ENCODE data around the gene GRAP2.
"Not testable (repeated sequence)": the region's sequence is repeated elsewhere in the genome, so short reads cannot be mapped to it uniquely, and the experiment has no call there.

Gene GRAP2

DNA sequence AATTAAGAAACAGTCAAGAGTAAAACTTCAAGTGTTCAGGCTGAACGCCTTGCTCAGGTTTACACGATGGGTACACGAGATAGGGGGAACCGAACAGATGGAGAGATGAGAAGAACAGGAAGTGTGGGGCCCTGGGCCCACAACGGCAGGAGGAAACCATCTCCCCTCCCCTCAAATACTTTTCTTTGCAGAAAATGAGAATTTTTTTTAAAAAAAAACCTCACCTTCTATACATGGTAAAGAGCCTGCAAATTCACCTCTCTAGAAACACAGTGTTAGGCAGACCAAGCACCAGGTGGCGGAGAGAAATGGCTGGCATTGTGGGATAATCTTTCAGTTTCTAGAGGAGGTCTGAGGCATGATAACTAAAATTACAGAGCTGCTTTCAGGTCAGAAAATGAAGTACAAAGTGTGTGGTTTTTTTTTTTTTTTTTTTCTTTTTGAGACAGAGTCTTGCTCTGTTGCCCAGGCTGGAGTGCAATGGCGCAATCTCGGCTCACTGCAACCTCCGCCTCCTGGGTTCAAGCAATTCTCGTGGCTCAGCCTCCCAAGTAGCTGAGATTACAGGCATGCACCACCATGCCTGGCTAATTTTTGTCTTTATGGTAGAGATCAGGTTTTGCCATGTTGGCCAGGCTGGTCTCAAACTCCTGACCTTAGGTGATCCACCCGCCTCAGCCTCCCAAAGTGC is 50.9 kb downstream of the GRAP2 start:
- not testable (repeated sequence) for H3K36me3 ChIP-seq, H3K27ac ChIP-seq, H4K20me1 ChIP-seq, H3K9ac ChIP-seq, H3K9me3 ChIP-seq, H3K4me3 ChIP-seq, H3K27me3 ChIP-seq
- TF ChIP-seq Cebpa-rat (IDR thresholded peaks at IDR 0.05) = 0 out of 2 replicates have a peak, but pooled peaks have one; percentile 27
- Histone ChIP-seq H3K4me2 (peak overlapping the region; percentile 64), H3K4me1 (peaks cover 56% of the 10 kb centered on the region)

DNA sequence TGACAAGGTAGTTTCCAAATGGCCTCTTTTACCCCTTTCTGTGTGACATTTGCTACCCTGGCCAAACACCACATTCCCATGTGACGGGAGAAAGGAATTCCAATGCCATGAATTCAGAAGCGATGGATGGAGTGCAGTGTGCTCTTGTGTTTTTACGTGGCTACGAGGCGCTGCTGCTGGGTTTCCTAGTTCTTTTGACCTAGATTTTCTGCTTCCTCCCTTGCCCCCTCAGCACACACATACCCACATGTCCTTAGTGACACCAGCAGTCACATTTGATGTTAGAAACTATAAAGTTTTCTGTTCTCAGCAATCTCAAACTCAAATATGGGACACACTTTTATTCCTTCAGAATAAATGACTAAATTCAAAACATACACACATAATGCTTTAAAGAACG is 51.5 kb downstream of the GRAP2 start:
- Histone ChIP-seq H3K4me3 (no peak overlapping the region), H3K27ac (no peak overlapping the region), H4K20me1 (no peaks in the 10 kb centered on the region), H3K9me3 (no peaks in the 10 kb centered on the region), H3K27me3 (no peaks in the 10 kb centered on the region), H3K36me3 (no peaks in the 10 kb centered on the region), H3K4me1 (peaks cover 56% of the 10 kb centered on the region), H3K9ac (no peak overlapping the region), H3K4me2 (peak overlapping the region; percentile 64; the same call in 1 of the 2 replicates)
- TF ChIP-seq Cebpa-rat (IDR thresholded peaks at IDR 0.05) = no peak

DNA sequence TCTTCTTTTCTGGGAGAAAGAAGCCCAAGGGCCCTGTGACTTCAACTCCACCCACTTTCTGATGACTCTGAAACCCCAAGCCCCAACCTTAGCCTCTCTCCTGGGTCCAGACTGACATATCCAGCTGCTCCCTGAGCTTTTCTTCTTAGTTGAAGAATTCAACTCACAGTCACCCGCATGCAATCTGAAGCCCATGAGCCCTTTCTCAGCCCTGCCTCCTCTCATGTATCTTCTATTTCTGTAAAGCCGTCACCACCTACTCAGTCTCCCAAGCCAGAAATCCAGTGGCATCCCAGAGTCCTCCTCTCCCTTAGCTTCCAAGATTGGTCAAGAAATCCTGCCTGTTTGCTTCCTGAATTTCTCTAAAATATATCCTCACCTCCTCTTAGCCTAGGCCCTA is 52.2 kb downstream of the GRAP2 start:
- H3K36me3 ChIP-seq = no peaks in the 10 kb centered on the region
- no peak for TF ChIP-seq Cebpa-rat (IDR thresholded peaks at IDR 0.05)
- no peaks in the 10 kb centered on the region for H3K27me3 ChIP-seq
- H3K9me3 ChIP-seq = no peaks in the 10 kb centered on the region
- no peak overlapping the region for H3K27ac ChIP-seq
- no peak overlapping the region for H3K4me3 ChIP-seq
- no peaks in the 10 kb centered on the region for H4K20me1 ChIP-seq
- H3K9ac ChIP-seq = no peak overlapping the region
- H3K4me2 ChIP-seq = no peak overlapping the region
- H3K4me1 ChIP-seq = peaks cover 59% of the 10 kb centered on the region

GRCh38 chr22:39954584-39955055 is 53.7 kb downstream of the GRAP2 start:
- TF ChIP-seq Cebpa-rat (IDR thresholded peaks at IDR 0.05) = no peak
- Histone ChIP-seq H3K4me2 (no peak overlapping the region), H4K20me1 (no peaks in the 10 kb centered on the region), H3K27ac (no peak overlapping the region), H3K4me3 (no peak overlapping the region), H3K36me3 (no peaks in the 10 kb centered on the region), H3K9ac (no peak overlapping the region), H3K4me1 (peaks cover 70% of the 10 kb centered on the region), H3K9me3 (no peaks in the 10 kb centered on the region), H3K27me3 (no peaks in the 10 kb centered on the region)

- H3K4me3 ChIP-seq = no peak overlapping the region
- TF ChIP-seq Cebpa-rat (IDR thresholded peaks at IDR 0.05) = no peak
- no peak overlapping the region for H3K4me2 ChIP-seq
- H3K4me1 ChIP-seq = peaks cover 67% of the 10 kb centered on the region
- H3K9me3 ChIP-seq = no peaks in the 10 kb centered on the region
- H4K20me1 ChIP-seq = no peaks in the 10 kb centered on the region
- H3K36me3 ChIP-seq = no peaks in the 10 kb centered on the region
- no peaks in the 10 kb centered on the region for H3K27me3 ChIP-seq
- H3K9ac ChIP-seq = no peak overlapping the region
- H3K27ac ChIP-seq = no peak overlapping the region
Measured at GRCh38 chr22:39955675-39956074, 54.8 kb downstream of the GRAP2 start.

- Histone ChIP-seq H4K20me1 (no peaks in the 10 kb centered on the region), H3K4me2 (peak overlapping the region; percentile 71), H3K9me3 (no peaks in the 10 kb centered on the region), H3K27ac (peak overlapping the region; percentile 23; the same call in 1 of the 2 replicates), H3K36me3 (no peaks in the 10 kb centered on the region), H3K9ac (no peak overlapping the region), H3K27me3 (no peaks in the 10 kb centered on the region), H3K4me1 (peaks cover 67% of the 10 kb centered on the region), H3K4me3 (no peak overlapping the region)
- TF ChIP-seq Cebpa-rat (IDR thresholded peaks at IDR 0.05) = no peak
Measured at GRCh38 chr22:39956932-39957664, 56.2 kb downstream of the GRAP2 start.

DNA sequence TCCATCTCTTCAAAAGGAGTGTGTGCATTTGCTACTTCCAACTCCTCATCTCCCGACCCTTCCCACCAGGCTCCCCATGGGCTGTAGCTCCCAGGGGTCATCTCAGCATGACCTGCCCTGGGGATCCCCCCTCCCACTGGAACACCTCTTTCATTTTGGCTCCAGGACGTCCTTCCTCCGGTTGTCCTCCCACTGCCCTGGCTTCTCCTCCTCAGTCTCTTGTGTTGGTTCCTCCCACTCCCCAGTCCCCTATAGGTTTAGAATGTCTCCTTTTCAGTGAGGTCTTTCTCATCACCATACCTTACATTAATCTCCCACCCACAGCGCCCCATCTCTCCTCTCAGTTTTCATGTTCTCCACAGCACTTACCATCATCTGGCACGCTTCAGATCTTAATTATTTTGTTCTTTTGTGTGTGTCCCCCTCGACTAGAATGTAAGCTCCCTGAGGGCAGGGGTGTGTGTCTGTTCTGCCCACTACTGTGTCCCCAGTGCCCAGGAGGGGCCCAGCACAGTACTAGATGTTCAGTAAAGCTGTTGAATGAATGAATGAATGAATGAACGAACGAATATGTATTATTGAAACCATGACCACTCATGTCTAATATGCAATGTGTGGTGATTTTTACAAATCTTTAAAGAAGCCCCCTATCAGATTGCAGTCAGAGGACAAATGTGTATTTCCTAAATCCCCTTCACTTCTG is 57.3 kb downstream of the GRAP2 start:
- no peaks in the 10 kb centered on the region for H4K20me1 ChIP-seq
- H3K4me2 ChIP-seq = peak overlapping the region; percentile 71
- H3K4me3 ChIP-seq = no peak overlapping the region
- H3K4me1 ChIP-seq = peaks cover 69% of the 10 kb centered on the region
- no peak overlapping the region; the same call in 1 of the 2 replicates for H3K27ac ChIP-seq
- no peak overlapping the region for H3K9ac ChIP-seq
- no peaks in the 10 kb centered on the region for H3K36me3 ChIP-seq
- no peak for TF ChIP-seq Cebpa-rat (IDR thresholded peaks at IDR 0.05)
- H3K9me3 ChIP-seq = no peaks in the 10 kb centered on the region
- H3K27me3 ChIP-seq = no peaks in the 10 kb centered on the region

- TF ChIP-seq Cebpa-rat (IDR thresholded peaks at IDR 0.05) = no peak
- Histone ChIP-seq H3K9me3 (no peaks in the 10 kb centered on the region), H3K4me2 (peak overlapping the region; percentile 71)
Measured at GRCh38 chr22:39958949-39959639, 58.2 kb downstream of the GRAP2 start.

DNA sequence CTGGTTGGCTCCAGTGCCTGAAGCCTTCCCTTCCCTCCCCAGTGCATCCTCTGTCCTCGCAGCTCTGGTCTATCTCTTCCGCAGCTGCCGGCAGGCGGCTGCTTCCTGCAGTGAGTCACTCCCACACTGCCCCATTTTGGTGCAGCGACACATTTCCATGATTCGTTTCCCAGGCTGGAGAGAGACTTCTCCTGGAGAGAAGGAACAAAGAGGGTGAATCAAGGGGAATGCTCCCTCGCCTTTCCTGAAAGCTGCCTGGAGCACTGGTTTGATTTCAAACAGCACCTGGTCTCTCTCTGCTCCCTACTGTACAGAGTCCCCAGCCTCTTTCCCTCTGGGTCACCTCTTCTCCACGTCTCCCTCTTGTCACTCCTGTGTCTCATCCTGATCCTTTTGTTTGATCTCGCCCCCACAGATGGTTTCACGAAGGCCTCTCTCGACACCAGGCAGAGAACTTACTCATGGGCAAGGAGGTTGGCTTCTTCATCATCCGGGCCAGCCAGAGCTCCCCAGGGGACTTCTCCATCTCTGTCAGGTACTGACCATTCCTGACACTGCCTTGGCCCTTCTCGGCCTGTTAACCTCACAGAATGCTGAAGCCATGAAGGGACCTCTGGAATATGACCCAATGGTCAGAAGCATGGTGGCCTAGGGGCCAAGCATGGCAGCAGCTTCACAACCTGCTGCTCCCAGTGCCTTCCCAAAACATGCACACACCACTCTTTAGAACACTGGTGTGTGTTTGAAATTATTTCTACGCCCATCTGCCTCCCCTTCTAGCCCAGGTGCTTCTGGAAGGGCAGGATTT is 59.0 kb downstream of the GRAP2 start, which contains the start of gene TMA7B:
TSS of gene TMA7B (plus strand) at position 758 of the 808 bp plus-strand sequence. CDS start 3,978 bp downstream, outside the sequence.
- H4K20me1 ChIP-seq = no peaks in the 10 kb centered on the region
- H3K9me3 ChIP-seq = no peaks in the 10 kb centered on the region
- H3K36me3 ChIP-seq = no peaks in the 10 kb centered on the region
- H3K27me3 ChIP-seq = no peaks in the 10 kb centered on the region
- no peak for TF ChIP-seq Cebpa-rat (IDR thresholded peaks at IDR 0.05)
- H3K4me1 ChIP-seq = peaks cover 72% of the 10 kb centered on the region
- H3K4me2 ChIP-seq = peak within 1 kb of the TSS; percentile 71
- no peak within 1 kb of the TSS for H3K4me3 ChIP-seq
- no peak within 1 kb of the TSS for H3K9ac ChIP-seq
- 0 out of 2 replicates have a peak within 1 kb of the TSS, but pooled peaks have one; percentile 14 for H3K27ac ChIP-seq

More at GRCh38 chr22:39958949-39959639, 58.2 kb downstream of the GRAP2 start:
- Histone ChIP-seq H3K36me3 (no peaks in the 10 kb centered on the region), H3K4me3 (no peak overlapping the region), H3K9ac (no peak overlapping the region), H3K4me1 (peaks cover 72% of the 10 kb centered on the region), H4K20me1 (no peaks in the 10 kb centered on the region), H3K27me3 (no peaks in the 10 kb centered on the region), H3K27ac (0 out of 2 replicates have a peak overlapping the region, but pooled peaks have one; percentile 14)
